ENCODE measurements around the gene PDK2.

The PDK2 gene

GRCh38 chr17:50071692-50072091 is 23.5 kb upstream of the PDK2 start:
- Histone ChIP-seq H3K9me3 (replicated peaks; ENCODE audit: low read length) (no peaks in the 10 kb centered on the region), H3K4me2 (ENCODE audit: low read length) (no peak overlapping the region), H3K9ac (ENCODE audit: low read depth, low read length) (no peak overlapping the region), H3K4me3 (ENCODE audit: low read length) (no peak overlapping the region), H3K36me3 (ENCODE audit: insufficient read depth, low read length) (peaks cover 94% of the 10 kb centered on the region), H3K27me3 (ENCODE audit: control insufficient read depth, insufficient read depth, low read length) (no peaks in the 10 kb centered on the region), H3K4me1 (ENCODE audit: control insufficient read depth, insufficient read depth, low read length) (peaks cover 13% of the 10 kb centered on the region)

GRCh38 chr17:50072130-50072529 is 23.0 kb upstream of the PDK2 start:
- peaks cover 94% of the 10 kb centered on the region for H3K36me3 ChIP-seq (ENCODE audit: insufficient read depth, low read length)
- no peak overlapping the region for H3K4me3 ChIP-seq (ENCODE audit: low read length)
- H3K4me1 ChIP-seq (ENCODE audit: control insufficient read depth, insufficient read depth, low read length) = peaks cover 8% of the 10 kb centered on the region
- no peak overlapping the region for H3K9ac ChIP-seq (ENCODE audit: low read depth, low read length)
- H3K27me3 ChIP-seq (ENCODE audit: control insufficient read depth, insufficient read depth, low read length) = no peaks in the 10 kb centered on the region
- H3K9me3 ChIP-seq (replicated peaks; ENCODE audit: low read length) = no peaks in the 10 kb centered on the region
- no peak overlapping the region for H3K4me2 ChIP-seq (ENCODE audit: low read length)

- H3K9ac ChIP-seq (ENCODE audit: low read depth, low read length) = no peak overlapping the region
- no peak overlapping the region for H3K4me2 ChIP-seq (ENCODE audit: low read length)
- no peak overlapping the region for H3K4me3 ChIP-seq (ENCODE audit: low read length)
- H3K4me1 ChIP-seq (ENCODE audit: control insufficient read depth, insufficient read depth, low read length) = peaks cover under 1% of the 10 kb centered on the region
- H3K9me3 ChIP-seq (replicated peaks; ENCODE audit: low read length) = no peaks in the 10 kb centered on the region
- H3K27me3 ChIP-seq (ENCODE audit: control insufficient read depth, insufficient read depth, low read length) = no peaks in the 10 kb centered on the region
- peaks cover 94% of the 10 kb centered on the region for H3K36me3 ChIP-seq (ENCODE audit: insufficient read depth, low read length)
Measured at GRCh38 chr17:50072925-50073324, 22.2 kb upstream of the PDK2 start.

DNA sequence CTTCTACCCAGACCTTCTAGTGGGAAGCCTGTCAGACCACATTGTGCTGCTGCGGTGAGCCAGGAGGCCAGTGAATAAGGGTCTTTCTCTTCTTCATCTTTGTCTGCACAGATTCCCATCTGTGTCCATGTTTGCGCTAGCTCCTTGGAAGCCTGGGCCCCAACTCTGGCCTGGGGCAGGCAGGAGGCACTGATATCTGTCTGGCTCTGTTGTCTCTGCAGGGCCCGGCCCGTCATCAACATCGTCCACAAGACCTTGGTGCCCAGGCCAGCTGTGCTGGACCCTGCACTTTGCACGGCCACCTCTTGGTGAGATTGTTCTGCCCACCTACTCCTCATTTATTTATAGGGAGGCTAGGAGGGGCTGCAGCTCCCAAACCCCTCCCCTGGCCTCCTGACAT is 20.9 kb upstream of the PDK2 start:
- H3K9ac ChIP-seq (ENCODE audit: low read depth, low read length) = no peak overlapping the region
- H3K4me1 ChIP-seq (ENCODE audit: control insufficient read depth, insufficient read depth, low read length) = peaks cover 8% of the 10 kb centered on the region
- peaks cover 98% of the 10 kb centered on the region for H3K36me3 ChIP-seq (ENCODE audit: insufficient read depth, low read length)
- H3K4me2 ChIP-seq (ENCODE audit: low read length) = no peak overlapping the region
- no peaks in the 10 kb centered on the region for H3K9me3 ChIP-seq (replicated peaks; ENCODE audit: low read length)
- no peaks in the 10 kb centered on the region for H3K27me3 ChIP-seq (ENCODE audit: control insufficient read depth, insufficient read depth, low read length)
- no peak overlapping the region for H3K4me3 ChIP-seq (ENCODE audit: low read length)

DNA sequence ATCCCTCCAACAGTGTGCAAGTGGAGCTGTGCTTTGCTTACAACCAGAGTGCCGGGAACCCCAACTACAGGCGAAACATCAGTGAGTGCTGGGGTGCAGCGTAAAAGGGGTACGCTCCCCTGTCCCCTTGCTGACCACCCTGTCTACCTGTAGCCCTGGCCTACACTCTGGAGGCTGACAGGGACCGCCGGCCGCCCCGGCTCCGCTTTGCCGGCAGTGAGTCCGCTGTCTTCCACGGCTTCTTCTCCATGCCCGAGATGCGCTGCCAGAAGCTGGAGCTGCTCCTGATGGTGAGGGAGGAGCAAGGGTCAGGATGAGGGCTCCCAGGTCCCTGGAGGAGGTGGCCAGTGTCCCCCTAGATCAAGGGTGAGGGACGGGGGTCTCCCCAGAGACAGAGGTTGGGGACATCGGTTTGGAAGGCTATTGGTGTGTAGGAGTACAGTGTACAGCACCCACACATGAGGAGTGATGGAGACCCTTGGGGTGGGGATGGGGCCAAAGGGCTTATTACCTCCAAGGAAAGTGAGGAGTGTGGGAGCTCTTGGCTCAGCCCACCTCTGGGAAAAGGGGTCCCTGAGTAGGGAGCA is 19.6 kb upstream of the PDK2 start:
- H3K4me3 ChIP-seq (ENCODE audit: low read length) = no peak overlapping the region
- peaks cover 16% of the 10 kb centered on the region for H3K4me1 ChIP-seq (ENCODE audit: control insufficient read depth, insufficient read depth, low read length)
- H3K36me3 ChIP-seq (ENCODE audit: insufficient read depth, low read length) = peaks cover 98% of the 10 kb centered on the region
- no peaks in the 10 kb centered on the region for H3K27me3 ChIP-seq (ENCODE audit: control insufficient read depth, insufficient read depth, low read length)
- H3K9ac ChIP-seq (ENCODE audit: low read depth, low read length) = no peak overlapping the region
- no peak overlapping the region for H3K4me2 ChIP-seq (ENCODE audit: low read length)
- H3K9me3 ChIP-seq (replicated peaks; ENCODE audit: low read length) = no peaks in the 10 kb centered on the region

DNA sequence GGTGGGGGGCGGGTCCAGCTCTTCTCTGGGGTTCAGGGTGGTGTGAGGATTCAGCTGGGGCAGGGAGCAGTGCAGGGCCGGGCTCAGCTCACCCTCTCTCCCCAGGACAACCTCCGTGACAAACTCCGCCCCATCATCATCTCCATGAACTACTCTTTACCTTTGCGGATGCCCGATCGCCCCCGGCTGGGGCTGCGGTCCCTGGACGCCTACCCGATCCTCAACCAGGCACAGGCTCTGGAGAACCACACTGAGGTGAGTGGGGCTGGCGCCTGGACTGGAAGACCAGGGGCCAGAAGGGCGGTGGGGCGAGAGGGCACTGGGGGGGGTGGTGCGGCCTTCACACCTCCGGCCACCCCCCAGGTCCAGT is 18.9 kb upstream of the PDK2 start:
- Histone ChIP-seq H3K4me1 (ENCODE audit: control insufficient read depth, insufficient read depth, low read length) (peaks cover 16% of the 10 kb centered on the region), H3K9ac (ENCODE audit: low read depth, low read length) (no peak overlapping the region), H3K4me3 (ENCODE audit: low read length) (no peak overlapping the region), H3K4me2 (ENCODE audit: low read length) (no peak overlapping the region), H3K36me3 (ENCODE audit: insufficient read depth, low read length) (peaks cover 98% of the 10 kb centered on the region), H3K9me3 (replicated peaks; ENCODE audit: low read length) (no peaks in the 10 kb centered on the region), H3K27me3 (ENCODE audit: control insufficient read depth, insufficient read depth, low read length) (no peaks in the 10 kb centered on the region)

DNA sequence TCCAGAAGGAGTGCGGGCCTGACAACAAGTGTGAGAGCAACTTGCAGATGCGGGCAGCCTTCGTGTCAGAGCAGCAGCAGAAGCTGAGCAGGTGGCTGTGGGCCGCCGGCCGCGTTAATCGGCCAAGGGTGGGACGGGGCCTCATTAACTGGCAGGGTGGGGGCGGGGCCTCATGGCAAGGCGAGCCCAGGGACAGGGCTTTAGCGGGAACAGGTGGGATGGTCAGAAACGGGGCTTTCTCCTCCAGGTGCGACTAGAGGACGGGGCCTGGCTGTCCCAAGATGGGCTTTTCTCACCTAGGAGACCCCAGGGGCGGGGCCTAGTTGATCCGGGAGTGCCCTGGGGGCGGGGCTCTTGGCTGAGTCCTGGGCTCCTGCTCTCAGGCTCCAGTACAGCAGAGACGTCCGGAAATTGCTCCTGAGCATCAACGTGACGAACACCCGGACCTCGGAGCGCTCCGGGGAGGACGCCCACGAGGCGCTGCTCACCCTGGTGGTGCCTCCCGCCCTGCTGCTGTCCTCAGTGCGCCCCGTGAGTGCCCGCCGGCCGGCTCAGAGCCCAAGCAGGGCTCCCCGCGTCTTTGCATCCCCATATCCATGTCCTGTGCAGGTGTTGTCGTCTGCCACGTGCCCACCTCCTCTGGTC is 18.4 kb upstream of the PDK2 start:
- H3K36me3 ChIP-seq (ENCODE audit: insufficient read depth, low read length) = peaks cover 98% of the 10 kb centered on the region
- H3K4me3 ChIP-seq (ENCODE audit: low read length) = no peak overlapping the region
- no peaks in the 10 kb centered on the region for H3K27me3 ChIP-seq (ENCODE audit: control insufficient read depth, insufficient read depth, low read length)

GRCh38 chr17:50078430-50078829 is 16.7 kb upstream of the PDK2 start:
- H3K4me3 ChIP-seq (ENCODE audit: low read length) = no peak overlapping the region
- peak overlapping the region; percentile 14 for H3K9ac ChIP-seq (ENCODE audit: low read depth, low read length)
- H3K4me1 ChIP-seq (ENCODE audit: control insufficient read depth, insufficient read depth, low read length) = peaks cover 16% of the 10 kb centered on the region
- peaks cover 98% of the 10 kb centered on the region for H3K36me3 ChIP-seq (ENCODE audit: insufficient read depth, low read length)
- H3K9me3 ChIP-seq (replicated peaks; ENCODE audit: low read length) = no peaks in the 10 kb centered on the region
- H3K4me2 ChIP-seq (ENCODE audit: low read length) = no peak overlapping the region
- no peaks in the 10 kb centered on the region for H3K27me3 ChIP-seq (ENCODE audit: control insufficient read depth, insufficient read depth, low read length)

More for the DNA sequence above, 18.4 kb upstream of the PDK2 start:
- no peak overlapping the region for H3K9ac ChIP-seq (ENCODE audit: low read depth, low read length)
- H3K4me1 ChIP-seq (ENCODE audit: control insufficient read depth, insufficient read depth, low read length) = peaks cover 16% of the 10 kb centered on the region
- no peak overlapping the region for H3K4me2 ChIP-seq (ENCODE audit: low read length)
- no peaks in the 10 kb centered on the region for H3K9me3 ChIP-seq (replicated peaks; ENCODE audit: low read length)

DNA sequence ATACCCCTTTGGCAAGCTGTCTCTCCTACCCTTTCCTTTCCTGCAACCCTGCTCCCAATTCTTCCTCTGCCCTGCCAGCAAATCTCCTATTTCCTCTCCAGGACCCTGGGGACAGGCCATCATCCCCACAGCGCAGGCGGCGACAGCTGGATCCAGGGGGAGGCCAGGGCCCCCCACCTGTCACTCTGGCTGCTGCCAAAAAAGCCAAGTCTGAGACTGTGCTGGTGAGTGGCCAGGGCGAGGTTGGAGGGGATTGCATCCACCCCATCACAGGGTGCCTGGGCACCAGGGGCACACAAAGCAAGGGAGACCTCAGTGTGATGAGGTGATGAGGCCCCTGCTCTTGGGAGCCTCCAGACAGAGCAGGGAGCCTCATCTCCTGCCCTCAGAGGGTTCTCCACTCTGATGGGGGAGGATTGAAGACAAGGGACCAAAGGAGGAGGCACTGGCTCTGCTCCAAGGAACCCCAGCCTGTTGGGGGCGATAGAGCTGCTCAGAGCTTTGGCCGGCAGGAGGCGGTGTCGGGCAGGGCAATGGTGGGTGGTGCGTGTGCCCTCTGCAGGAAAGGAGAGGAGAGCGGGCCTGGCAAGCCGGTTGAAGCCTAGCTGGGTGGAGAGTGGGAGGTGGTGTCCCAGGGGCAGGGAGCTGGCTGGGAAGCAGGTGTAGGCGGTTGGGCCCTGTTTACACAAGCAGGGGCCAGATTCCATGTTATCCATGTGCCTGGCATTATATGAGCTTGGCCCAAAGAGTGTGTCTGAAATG is 15.6 kb upstream of the PDK2 start:
- no peaks in the 10 kb centered on the region for H3K27me3 ChIP-seq (ENCODE audit: control insufficient read depth, insufficient read depth, low read length)
- peak overlapping the region; percentile 10 for H3K9ac ChIP-seq (ENCODE audit: low read depth, low read length)
- peaks cover 16% of the 10 kb centered on the region for H3K4me1 ChIP-seq (ENCODE audit: control insufficient read depth, insufficient read depth, low read length)
- no peak overlapping the region for H3K4me3 ChIP-seq (ENCODE audit: low read length)
- no peaks in the 10 kb centered on the region for H3K9me3 ChIP-seq (replicated peaks; ENCODE audit: low read length)
- H3K4me2 ChIP-seq (ENCODE audit: low read length) = no peak overlapping the region
- peaks cover 91% of the 10 kb centered on the region for H3K36me3 ChIP-seq (ENCODE audit: insufficient read depth, low read length)

- Histone ChIP-seq H3K9ac (ENCODE audit: low read depth, low read length) (no peak overlapping the region), H3K4me2 (ENCODE audit: low read length) (no peak overlapping the region), H3K27me3 (ENCODE audit: control insufficient read depth, insufficient read depth, low read length) (no peaks in the 10 kb centered on the region), H3K9me3 (replicated peaks; ENCODE audit: low read length) (no peaks in the 10 kb centered on the region), H3K36me3 (ENCODE audit: insufficient read depth, low read length) (peaks cover 87% of the 10 kb centered on the region), H3K4me1 (ENCODE audit: control insufficient read depth, insufficient read depth, low read length) (peaks cover 16% of the 10 kb centered on the region), H3K4me3 (ENCODE audit: low read length) (no peak overlapping the region)
Measured at GRCh38 chr17:50080096-50080480, 15.1 kb upstream of the PDK2 start.

- Histone ChIP-seq H3K4me3 (ENCODE audit: low read length) (no peak overlapping the region), H3K4me2 (ENCODE audit: low read length) (no peak overlapping the region), H3K9me3 (replicated peaks; ENCODE audit: low read length) (no peaks in the 10 kb centered on the region), H3K4me1 (ENCODE audit: control insufficient read depth, insufficient read depth, low read length) (peaks cover 16% of the 10 kb centered on the region), H3K27me3 (ENCODE audit: control insufficient read depth, insufficient read depth, low read length) (no peaks in the 10 kb centered on the region), H3K9ac (ENCODE audit: low read depth, low read length) (no peak overlapping the region), H3K36me3 (ENCODE audit: insufficient read depth, low read length) (peaks cover 80% of the 10 kb centered on the region)
Measured at GRCh38 chr17:50080827-50081226, 14.3 kb upstream of the PDK2 start.
